ENCODE data around the gene FANCG. TPM values are rescaled to one million over a fixed set of nuclear protein-coding genes. Genes with fewer than 3 reads are reported as not detected.

FANCG gene
- polyA plus RNA-seq, 4 donors: 38.1 to 52.3 (median 45.1) TPM

- DNase-seq (ENCODE audit: low read depth in 4 of 4, low spot score in 3 of 4): no peak
These were observed 24.8 kb upstream of the FANCG start for GRCh38 chr9:35104586-35104985.

GRCh38 chr9:35103660-35104191 lies 24.0 kb upstream of the FANCG start:
- no peak for DNase-seq (ENCODE audit: low read depth in 4 of 4, low spot score in 3 of 4)

- peak; percentile 87 to 94 (median 90) for DNase-seq (ENCODE audit: low read depth in 4 of 4, low spot score in 3 of 4)
These were observed 23.3 kb upstream of the FANCG start, which contains the start of gene STOML2 for GRCh38 chr9:35102769-35103659. Gene STOML2, minus strand, starts transcription at chr9:35103131. Its CDS starts 37 bp downstream, at chr9:35103094.

DNA sequence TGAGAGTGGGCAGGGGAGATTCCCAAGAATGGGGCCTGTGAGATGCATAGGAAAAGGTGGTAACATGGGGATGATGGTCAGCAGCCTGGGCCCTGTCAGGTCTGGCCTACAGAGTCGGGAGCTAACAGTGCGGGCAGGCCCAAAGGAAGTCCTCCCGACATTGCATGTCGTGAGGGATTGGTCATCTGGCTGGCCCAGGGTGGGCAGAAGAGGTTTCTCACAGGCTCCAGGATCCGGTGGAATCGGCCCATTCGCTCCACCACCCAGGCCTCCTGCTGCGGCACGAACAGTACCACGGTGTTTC lies 22.7 kb upstream of the FANCG start:
- no peak for DNase-seq (ENCODE audit: low read depth in 4 of 4, low spot score in 3 of 4)

GRCh38 chr9:35097573-35097972 lies 17.8 kb upstream of the FANCG start:
- no peak for DNase-seq (ENCODE audit: low read depth in 4 of 4, low spot score in 3 of 4)

DNA sequence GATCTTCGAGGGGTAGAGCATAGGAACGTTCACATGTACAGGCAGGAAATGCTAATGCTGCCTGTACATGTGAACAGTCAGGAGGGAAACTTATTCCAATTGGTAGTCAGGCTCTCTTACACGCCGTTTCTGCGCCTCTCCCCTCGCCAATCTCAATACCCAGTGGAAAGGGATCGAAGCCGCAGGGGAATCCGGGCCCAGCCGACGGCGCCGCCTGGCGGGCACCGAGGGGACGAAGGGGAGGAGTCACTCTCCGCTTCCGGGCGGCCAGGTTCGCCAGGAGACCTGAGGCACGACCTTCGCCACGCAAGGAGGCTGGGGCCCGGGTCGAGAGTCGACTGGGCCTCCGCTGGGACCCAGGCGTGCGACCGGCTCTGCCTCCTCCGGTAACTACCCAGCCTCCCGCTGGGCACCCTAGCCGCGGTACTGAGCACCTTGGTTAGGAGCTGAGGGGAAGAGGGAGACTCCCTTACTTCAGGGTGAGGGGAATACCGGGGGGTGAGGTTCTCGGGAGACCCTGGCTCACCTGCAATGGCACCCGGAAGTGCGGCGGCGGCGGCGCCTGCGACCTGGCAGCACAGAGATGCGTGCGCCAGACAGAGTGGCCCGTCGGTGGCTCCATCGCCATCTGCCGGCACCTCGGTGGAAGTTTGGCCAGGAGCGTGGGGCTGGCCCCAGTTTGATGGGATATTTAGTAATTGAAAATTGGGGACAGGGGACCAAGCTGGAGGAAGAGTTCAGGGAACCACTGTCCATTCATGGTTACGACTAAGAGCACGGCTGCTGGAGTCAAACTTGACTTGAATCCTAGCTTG lies 16.5 kb upstream of the FANCG start, which contains the start of gene PIGO:
Gene PIGO (minus strand): TSS at position 557 of the 815 bp plus-strand sequence. CDS start 1,026 bp downstream, outside the sequence.
- DNase-seq (ENCODE audit: low read depth in 4 of 4, low spot score in 3 of 4): peak in 2 of 4 donors; percentile 67 to 76

- DNase-seq (ENCODE audit: low read depth in 4 of 4, low spot score in 3 of 4): no peak
These were observed 11.8 kb upstream of the FANCG start for GRCh38 chr9:35091536-35091935.

DNA sequence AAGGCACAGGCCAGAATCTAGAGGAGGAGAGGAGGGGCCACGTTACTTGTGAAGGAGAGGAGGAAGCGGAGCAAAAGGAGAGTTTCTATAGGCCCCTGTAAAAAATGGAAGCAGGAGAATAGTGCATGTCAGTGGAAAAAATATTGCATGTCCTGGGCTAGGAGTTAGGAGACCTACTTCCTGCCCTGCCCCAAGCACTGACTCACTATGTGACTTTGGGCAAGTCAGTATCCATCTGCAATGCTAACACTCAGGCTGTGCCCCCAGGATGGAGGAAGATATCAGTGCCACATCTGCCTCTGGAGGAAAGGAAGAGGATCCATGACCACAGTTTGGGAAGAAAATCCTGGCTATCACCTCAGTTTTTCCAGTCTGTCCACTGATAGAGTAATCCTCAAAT lies 9.7 kb upstream of the FANCG start:
- no peak for DNase-seq (ENCODE audit: low read depth in 4 of 4, low spot score in 3 of 4)

GRCh38 chr9:35085078-35085477 lies 5.3 kb upstream of the FANCG start:
- DNase-seq (ENCODE audit: low read depth in 4 of 4, low spot score in 3 of 4): no peak

DNA sequence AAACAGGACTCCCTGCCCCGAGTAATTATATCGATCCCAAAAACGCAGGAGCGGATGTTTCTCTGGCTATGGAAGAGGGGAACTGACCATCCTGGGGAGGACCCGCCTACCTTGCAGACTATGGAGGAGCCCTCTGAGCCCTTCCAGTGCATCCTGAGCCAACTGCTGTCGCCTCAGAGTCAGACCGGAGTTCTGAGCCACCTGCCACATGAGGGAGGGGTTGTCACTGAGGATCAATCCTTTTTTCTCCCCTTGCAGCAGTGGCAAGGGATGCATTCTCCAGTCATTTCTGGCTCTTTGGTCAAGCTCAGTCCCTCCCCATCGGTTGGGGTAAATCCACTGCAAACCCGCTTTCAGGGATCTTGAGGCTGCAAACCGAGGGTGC lies 709 bp downstream of the FANCG start:
- no peak for DNase-seq (ENCODE audit: low read depth in 4 of 4, low spot score in 3 of 4)

- DNase-seq (ENCODE audit: low read depth in 4 of 4, low spot score in 3 of 4): no peak
These were observed 1.7 kb downstream of the FANCG start for GRCh38 chr9:35078066-35078465.

GRCh38 chr9:35076848-35077247 lies 2.9 kb downstream of the FANCG start:
- DNase-seq (ENCODE audit: low read depth in 4 of 4, low spot score in 3 of 4): no peak

GRCh38 chr9:35075358-35075757 lies 4.4 kb downstream of the FANCG start:
- no peak for DNase-seq (ENCODE audit: low read depth in 4 of 4, low spot score in 3 of 4)

DNA sequence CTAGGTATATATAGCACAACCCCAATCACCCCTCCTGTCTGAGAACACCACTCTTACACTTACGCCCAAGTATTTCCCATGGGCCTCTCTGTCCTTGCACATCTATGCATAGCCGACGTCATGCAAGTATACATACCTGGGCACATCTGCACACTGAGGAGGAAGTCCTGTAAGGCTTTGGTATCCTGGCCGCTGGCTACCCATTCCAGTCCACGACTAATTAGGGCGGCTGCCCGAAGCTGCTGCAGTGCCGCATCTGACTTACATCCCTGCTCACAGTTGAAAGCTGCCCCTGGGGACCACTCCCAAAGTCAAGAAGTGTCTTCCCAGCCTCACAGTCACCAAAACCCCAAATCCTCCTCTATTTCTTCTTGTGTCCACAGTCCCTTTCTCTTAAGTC lies 5.0 kb downstream of the FANCG start:
- DNase-seq (ENCODE audit: low read depth in 4 of 4, low spot score in 3 of 4): no peak

DNA sequence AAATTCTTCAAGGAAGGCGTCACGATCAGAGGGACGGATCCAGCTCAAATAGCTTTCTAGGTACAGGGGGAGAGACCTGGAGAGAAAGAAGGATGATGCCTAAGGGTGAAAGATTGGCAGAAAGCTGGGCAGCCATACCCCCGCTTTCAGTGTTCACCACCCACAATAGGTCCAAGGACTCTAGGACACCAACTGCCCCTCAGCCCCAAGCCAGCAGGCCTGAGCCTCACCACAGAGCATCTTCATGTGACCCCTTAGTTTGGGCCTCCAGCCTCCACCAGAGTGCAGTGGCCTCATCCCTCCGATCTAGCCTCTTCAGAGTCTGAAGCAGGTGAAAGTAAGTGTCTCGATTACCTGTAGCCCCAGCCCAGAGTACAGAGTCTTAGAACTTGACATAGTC lies 5.6 kb downstream of the FANCG start:
- no peak for DNase-seq (ENCODE audit: low read depth in 4 of 4, low spot score in 3 of 4)

- no peak for DNase-seq (ENCODE audit: low read depth in 4 of 4, low spot score in 3 of 4)
These were observed 6.5 kb downstream of the FANCG start for GRCh38 chr9:35073279-35073612.

- DNase-seq (ENCODE audit: low read depth in 4 of 4, low spot score in 3 of 4): peak; percentile 91 to 97 (median 94)
These were observed 7.1 kb downstream of the FANCG start, which contains the start of gene VCP for GRCh38 chr9:35072461-35073278. Gene VCP, minus strand, starts transcription at chr9:35072625. Its CDS starts 272 bp downstream, at chr9:35072353.

DNA sequence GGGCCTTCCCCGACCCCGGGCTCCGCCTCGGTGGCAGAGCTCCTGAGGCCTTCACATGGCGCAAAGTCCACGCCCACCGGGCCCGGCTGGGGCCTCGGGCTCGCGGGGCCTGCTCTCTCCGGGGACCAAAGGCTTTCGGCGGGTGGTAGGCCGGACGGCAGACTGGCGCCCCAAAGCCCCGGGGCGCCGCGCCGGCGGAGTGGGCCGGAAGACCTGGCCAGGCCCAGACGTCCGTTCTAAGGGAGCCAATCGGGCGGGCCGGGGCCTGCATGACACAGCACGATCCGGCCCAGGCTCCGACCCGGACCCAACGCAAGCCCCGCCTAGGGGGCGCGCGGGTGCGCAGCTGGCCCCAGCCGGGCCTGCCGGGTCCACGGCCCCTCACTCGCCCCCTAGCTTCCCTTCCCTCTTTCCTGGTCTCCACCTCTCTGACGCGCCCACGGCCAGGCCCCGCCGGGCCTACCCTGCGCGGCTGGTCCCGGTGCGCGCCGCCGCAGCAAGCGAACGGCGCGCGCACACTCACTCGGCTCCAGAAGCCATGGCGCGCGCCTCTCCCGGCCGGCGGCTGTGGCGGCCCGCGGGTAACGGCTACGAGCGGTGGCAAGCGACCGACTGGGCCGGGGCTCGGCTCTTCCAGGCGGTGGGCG lies 7.8 kb downstream of the FANCG start:
- peak; percentile 51 to 72 (median 68) for DNase-seq (ENCODE audit: low read depth in 4 of 4, low spot score in 3 of 4)

DNA sequence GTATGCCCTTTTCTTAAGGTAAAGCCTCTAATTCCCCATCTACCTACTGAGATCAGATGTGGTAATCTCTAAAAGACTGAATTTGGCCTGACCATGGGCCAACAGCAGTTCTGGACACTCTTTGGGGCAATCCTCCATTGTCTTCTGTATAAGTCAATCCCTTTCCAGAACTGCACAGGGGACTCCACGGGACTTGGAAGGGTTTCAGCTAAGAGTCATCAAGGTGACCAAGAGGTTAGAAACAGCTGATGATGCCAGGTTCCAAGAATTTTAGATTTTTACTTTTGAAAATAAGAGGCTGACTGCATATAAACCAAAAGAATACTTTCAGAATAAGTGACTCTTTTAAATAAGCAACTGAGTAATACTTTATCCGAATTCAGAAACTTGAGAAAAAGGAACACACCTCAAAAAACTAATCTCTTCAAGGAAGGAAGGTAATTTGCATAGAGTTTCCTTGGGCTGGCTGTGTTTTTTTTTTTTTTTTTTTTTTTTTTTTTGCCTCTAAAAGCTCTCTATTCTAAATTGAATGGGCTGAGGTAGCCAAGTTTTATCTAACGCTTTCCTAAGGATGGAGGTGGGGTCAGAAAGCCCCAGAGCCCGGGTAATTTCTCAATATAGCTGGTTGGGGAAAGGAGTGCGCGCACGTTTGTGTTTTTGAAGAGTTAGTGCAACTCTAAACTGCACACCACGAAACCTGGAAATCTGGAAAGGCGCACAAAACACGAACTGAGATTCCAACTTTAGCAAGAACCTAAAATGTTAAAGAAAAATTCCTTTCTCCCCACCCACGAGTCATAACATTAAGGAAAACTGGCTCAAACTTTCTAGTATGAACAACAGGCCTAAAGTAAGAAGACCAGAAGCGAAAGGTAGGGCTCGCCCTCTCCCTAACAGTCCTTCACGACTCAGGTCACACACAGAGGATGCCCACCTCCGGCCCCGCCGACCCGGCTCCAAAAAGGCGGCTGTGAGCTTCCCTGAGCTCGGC lies 8.6 kb downstream of the FANCG start:
- DNase-seq (ENCODE audit: low read depth in 4 of 4, low spot score in 3 of 4): no peak
